Astrocyte (in vitro differentiated cells and primary cell): Measurements from ENCODE around the gene GPR179. TPM values are rescaled to one million over a fixed set of nuclear protein-coding genes. Genes with fewer than 3 reads are reported as not detected.
A peak's percentile ranks its signal among the peaks of the same experiment; 100 is the strongest.

Experiments used
- DNase-seq: peaks from one replicate; pipeline ENCODE4 v3.0.0-alpha.2; 2010; ENCODE audit warnings: low read depth
- FAIRE-seq: peaks from 2 replicates; lab custom pipeline; 2011; peaks lifted over from hg19 to GRCh38; lab: Jason Lieb, UNC
- H2AFZ ChIP-seq: 2 replicates; pipeline ENCODE4 v1.6.0; 2012; ENCODE audit warnings: low read depth, low read length, inconsistent platforms
- H3K27ac ChIP-seq: 2 replicates; pipeline ENCODE4 v1.5.1; 2011; ENCODE audit warnings: low read depth, low read length, inconsistent platforms
- H3K27me3 ChIP-seq: 2 replicates; pipeline ENCODE4 v1.6.0; 2011; ENCODE audit warnings: low read length, inconsistent platforms; ENCODE audit not compliant: insufficient read depth
- H3K36me3 ChIP-seq: 2 replicates; pipeline ENCODE4 v1.5.1; 2011; ENCODE audit warnings: low read length, inconsistent platforms; ENCODE audit not compliant: insufficient read depth
- H3K4me1 ChIP-seq: 2 replicates; pipeline ENCODE4 v1.5.1; 2011; ENCODE audit warnings: low read length, inconsistent platforms; ENCODE audit not compliant: insufficient read depth
- H3K4me2 ChIP-seq: 2 replicates; pipeline ENCODE4 v1.6.0; 2012; ENCODE audit warnings: low read length, inconsistent platforms
- H3K4me3 ChIP-seq: 2 replicates; pipeline ENCODE4 v1.5.1; 2011; ENCODE audit warnings: low read depth, mild to moderate bottlenecking, low read length, inconsistent platforms; ENCODE audit not compliant: insufficient read depth
- H3K79me2 ChIP-seq: 2 replicates; pipeline ENCODE4 v1.6.0; 2012; ENCODE audit warnings: mild to moderate bottlenecking, low read length, inconsistent platforms; ENCODE audit not compliant: insufficient read depth
- H3K9ac ChIP-seq: 2 replicates; pipeline ENCODE4 v1.6.0; 2012; ENCODE audit warnings: mild to moderate bottlenecking, low read length, inconsistent platforms
- H3K9me3 ChIP-seq: 2 replicates; pipeline ENCODE4 v1.5.1; 2012; ENCODE audit warnings: low read depth, mild to moderate bottlenecking, low read length, inconsistent platforms; ENCODE audit not compliant: insufficient read depth
- H4K20me1 ChIP-seq: 2 replicates; pipeline ENCODE4 v1.6.0; 2012; ENCODE audit warnings: low read length, inconsistent platforms; ENCODE audit not compliant: insufficient read depth
- H3K27ac Mint-ChIP-seq: one replicate; pipeline ENCODE4 v1.8.0; 2021; ENCODE audit warnings: mild to moderate bottlenecking, mixed read lengths; ENCODE audit not compliant: unreplicated experiment
- H3K27me3 Mint-ChIP-seq: one replicate; pipeline ENCODE4 v1.8.0; 2021; ENCODE audit warnings: low read depth, mixed read lengths; ENCODE audit not compliant: unreplicated experiment
- H3K36me3 Mint-ChIP-seq: one replicate; pipeline ENCODE4 v1.8.0; 2021; ENCODE audit warnings: low read depth, mixed read lengths; ENCODE audit not compliant: unreplicated experiment
- H3K4me1 Mint-ChIP-seq: one replicate; pipeline ENCODE4 v1.8.0; 2021; ENCODE audit warnings: low read depth, mixed read lengths; ENCODE audit not compliant: unreplicated experiment
- H3K4me3 Mint-ChIP-seq: one replicate; pipeline ENCODE4 v1.8.0; 2021; ENCODE audit warnings: mild to moderate bottlenecking, moderate library complexity, mixed read lengths; ENCODE audit not compliant: unreplicated experiment
- H3K9me3 Mint-ChIP-seq: one replicate; pipeline ENCODE4 v1.8.0; 2021; ENCODE audit warnings: mild to moderate bottlenecking, mixed read lengths; ENCODE audit not compliant: unreplicated experiment
- EZH2 ChIP-seq: IDR thresholded peaks from 2 replicates; pipeline ENCODE4 v1.6.1; 2012; ENCODE audit warnings: mild to moderate bottlenecking, low read length, inconsistent platforms; ENCODE audit not compliant: insufficient read depth
- total RNA-seq: library from RNA; stranded (reverse); gene quantifications from 2 replicates; pipeline ENCODE4 v1.2.1, GENCODE V29; 2021
- TF ChIP-seq, protein P1 (sequence below): IDR thresholded peaks from 2 replicates; pipeline ENCODE4 v1.5.1; 2011; ENCODE audit warnings: low read depth, mild to moderate bottlenecking, inconsistent platforms, low read length, moderate library complexity; ENCODE audit not compliant: insufficient read depth

The GPR179 gene
- total RNA-seq, 1 donor from 2014 or later, result 0.07 TPM

DNA sequence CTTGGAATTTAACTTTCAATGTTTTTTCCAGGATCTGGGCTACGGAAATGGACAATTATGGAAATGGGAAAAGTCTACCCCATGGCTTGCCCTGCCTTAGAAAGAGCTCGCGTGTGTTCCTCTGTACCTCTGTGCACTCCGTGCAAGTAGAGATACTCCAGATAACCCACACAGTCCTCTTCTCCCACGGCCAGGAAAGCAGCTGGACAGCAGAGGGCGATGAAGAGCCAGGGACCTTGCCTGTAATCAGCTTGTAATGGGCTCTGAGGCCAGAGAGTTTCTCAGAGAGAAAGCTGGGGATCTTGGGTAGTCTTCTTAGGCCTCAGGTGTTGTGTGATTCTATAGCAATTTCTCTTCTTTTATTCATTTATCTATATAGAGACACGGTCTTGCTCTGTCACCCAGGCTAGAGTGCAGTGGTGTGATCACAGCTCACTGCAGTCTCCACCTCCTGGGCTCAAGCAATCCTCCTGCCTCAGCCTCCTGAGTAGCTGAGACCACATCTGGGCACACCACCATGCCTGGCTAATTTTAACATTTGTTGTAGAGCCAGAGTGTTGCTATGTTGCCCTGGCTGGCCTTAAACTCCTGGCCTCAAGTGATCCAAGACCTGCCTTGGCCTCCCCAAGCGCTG is 5.5 kb upstream of the GPR179 start:
- Histone ChIP-seq H3K9ac (no peak overlapping the region), H3K9me3 (no peaks in the 10 kb centered on the region), H3K27ac (no peak overlapping the region), H3K36me3 (no peaks in the 10 kb centered on the region), H4K20me1 (peaks cover 16% of the 10 kb centered on the region), H3K4me2 (no peak overlapping the region), H3K79me2 (peaks cover 21% of the 10 kb centered on the region), H3K4me3 (no peak overlapping the region), H3K4me1 (peaks cover 15% of the 10 kb centered on the region), H2AFZ (no peak overlapping the region), H3K27me3 (peaks cover 3% of the 10 kb centered on the region)
- TF ChIP-seq, protein P1, sequence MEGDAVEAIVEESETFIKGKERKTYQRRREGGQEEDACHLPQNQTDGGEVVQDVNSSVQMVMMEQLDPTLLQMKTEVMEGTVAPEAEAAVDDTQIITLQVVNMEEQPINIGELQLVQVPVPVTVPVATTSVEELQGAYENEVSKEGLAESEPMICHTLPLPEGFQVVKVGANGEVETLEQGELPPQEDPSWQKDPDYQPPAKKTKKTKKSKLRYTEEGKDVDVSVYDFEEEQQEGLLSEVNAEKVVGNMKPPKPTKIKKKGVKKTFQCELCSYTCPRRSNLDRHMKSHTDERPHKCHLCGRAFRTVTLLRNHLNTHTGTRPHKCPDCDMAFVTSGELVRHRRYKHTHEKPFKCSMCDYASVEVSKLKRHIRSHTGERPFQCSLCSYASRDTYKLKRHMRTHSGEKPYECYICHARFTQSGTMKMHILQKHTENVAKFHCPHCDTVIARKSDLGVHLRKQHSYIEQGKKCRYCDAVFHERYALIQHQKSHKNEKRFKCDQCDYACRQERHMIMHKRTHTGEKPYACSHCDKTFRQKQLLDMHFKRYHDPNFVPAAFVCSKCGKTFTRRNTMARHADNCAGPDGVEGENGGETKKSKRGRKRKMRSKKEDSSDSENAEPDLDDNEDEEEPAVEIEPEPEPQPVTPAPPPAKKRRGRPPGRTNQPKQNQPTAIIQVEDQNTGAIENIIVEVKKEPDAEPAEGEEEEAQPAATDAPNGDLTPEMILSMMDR, result peak; percentile 97
- no peak for TF ChIP-seq EZH2
- Mint-ChIP-seq H3K27me3 (peaks cover 5% of the 10 kb centered on the region), H3K4me1 (peaks cover 11% of the 10 kb centered on the region), H3K4me3 (no peak overlapping the region), H3K36me3 (no peaks in the 10 kb centered on the region), H3K27ac (no peak overlapping the region), H3K9me3 (no peaks in the 10 kb centered on the region)
- FAIRE-seq (no peak), DNase-seq (peak; percentile 50)

DNA sequence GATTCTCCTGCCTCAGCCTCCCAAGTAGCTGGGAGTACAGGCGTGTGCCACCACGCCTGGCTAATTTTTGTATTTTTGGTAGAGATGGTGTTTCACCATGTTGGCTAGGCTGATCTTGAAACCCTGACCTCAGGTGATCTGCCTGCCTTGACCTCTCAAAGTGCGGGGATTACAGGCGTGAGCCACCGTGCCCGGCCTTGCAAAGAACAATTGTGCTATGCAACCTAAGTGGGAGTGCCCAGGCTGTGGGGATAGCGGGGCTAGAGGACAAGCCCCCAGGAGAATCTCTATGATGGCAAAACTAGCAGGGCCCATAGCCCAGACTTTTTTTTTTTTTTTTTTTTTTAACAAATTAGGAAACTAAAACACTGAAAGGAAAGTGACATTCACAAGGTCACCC is 2.0 kb upstream of the GPR179 start:
- Histone ChIP-seq H3K9ac (no peak overlapping the region), H3K79me2 (no peaks in the 10 kb centered on the region), H2AFZ (no peak overlapping the region), H3K4me2 (no peak overlapping the region), H3K4me3 (no peak overlapping the region), H4K20me1 (no peaks in the 10 kb centered on the region), H3K36me3 (no peaks in the 10 kb centered on the region), H3K9me3 (no peaks in the 10 kb centered on the region), H3K27ac (no peak overlapping the region), H3K4me1 (no peaks in the 10 kb centered on the region), H3K27me3 (peaks cover 5% of the 10 kb centered on the region)
- Mint-ChIP-seq H3K36me3 (no peaks in the 10 kb centered on the region), H3K27ac (no peak overlapping the region), H3K27me3 (peaks cover 10% of the 10 kb centered on the region), H3K4me3 (no peak overlapping the region), H3K4me1 (no peaks in the 10 kb centered on the region), H3K9me3 (no peaks in the 10 kb centered on the region)
- DNase-seq (no peak), FAIRE-seq (no peak)
- no peak for TF ChIP-seq EZH2
- TF ChIP-seq, protein P1, result no peak

GRCh38 chr17:38344420-38344745 is 627 bp upstream of the GPR179 start:
- Histone ChIP-seq H3K4me2 (no peak overlapping the region), H2AFZ (no peak overlapping the region), H3K36me3 (no peaks in the 10 kb centered on the region), H3K9me3 (no peaks in the 10 kb centered on the region), H3K79me2 (no peaks in the 10 kb centered on the region), H3K4me1 (no peaks in the 10 kb centered on the region), H3K9ac (no peak overlapping the region), H3K27me3 (peaks cover 5% of the 10 kb centered on the region), H3K4me3 (no peak overlapping the region), H4K20me1 (no peaks in the 10 kb centered on the region), H3K27ac (no peak overlapping the region)
- DNase-seq (no peak), FAIRE-seq (no peak)
- no peaks in the 10 kb centered on the region for H3K36me3 Mint-ChIP-seq
- H3K4me3 Mint-ChIP-seq, result no peak overlapping the region
- H3K27me3 Mint-ChIP-seq, result peaks cover 15% of the 10 kb centered on the region
- no peaks in the 10 kb centered on the region for H3K9me3 Mint-ChIP-seq
- H3K27ac Mint-ChIP-seq, result no peak overlapping the region
- no peak for TF ChIP-seq EZH2
- TF ChIP-seq, protein P1, result no peak
- H3K4me1 Mint-ChIP-seq, result no peaks in the 10 kb centered on the region
